ENCODE results near the gene ADAMTSL2.

ADAMTSL2 gene

GRCh38 chr9:133534346-133535291, at the start of gene ADAMTSL2:
ADAMTSL2 (plus strand) TSS chr9:133534704; CDS start chr9:133536713, 2,009 bp downstream.
- peak in 1 of 2 experiments; percentile 17 for DNase-seq (ENCODE audit: low read depth in 2 of 2)

- no peak for DNase-seq (ENCODE audit: low read depth in 2 of 2)
These were observed 48.8 kb upstream of the ADAMTSL2 start for GRCh38 chr9:133485531-133486260.

- DNase-seq (ENCODE audit: low read depth in 2 of 2) = no peak
These were observed 47.2 kb upstream of the ADAMTSL2 start for GRCh38 chr9:133487331-133487725.

GRCh38 chr9:133488686-133489252, 45.7 kb upstream of the ADAMTSL2 start:
- no peak for DNase-seq (ENCODE audit: low read depth in 2 of 2)

GRCh38 chr9:133489253-133490190, 45.0 kb upstream of the ADAMTSL2 start:
- DNase-seq (ENCODE audit: low read depth in 2 of 2) = no peak

GRCh38 chr9:133490201-133490681, 44.3 kb upstream of the ADAMTSL2 start:
- no peak for DNase-seq (ENCODE audit: low read depth in 2 of 2)

GRCh38 chr9:133490865-133491655, 43.4 kb upstream of the ADAMTSL2 start:
- no peak for DNase-seq (ENCODE audit: low read depth in 2 of 2)

GRCh38 chr9:133491656-133491925, 42.9 kb upstream of the ADAMTSL2 start:
- no peak for DNase-seq (ENCODE audit: low read depth in 2 of 2)

- no peak for DNase-seq (ENCODE audit: low read depth in 2 of 2)
These were observed 42.2 kb upstream of the ADAMTSL2 start for GRCh38 chr9:133492061-133493021.

GRCh38 chr9:133493428-133493827, 41.1 kb upstream of the ADAMTSL2 start:
- DNase-seq (ENCODE audit: low read depth in 2 of 2) = no peak

GRCh38 chr9:133493845-133494540, 40.5 kb upstream of the ADAMTSL2 start:
- no peak for DNase-seq (ENCODE audit: low read depth in 2 of 2)

GRCh38 chr9:133494636-133495326, 39.7 kb upstream of the ADAMTSL2 start:
- DNase-seq (ENCODE audit: low read depth in 2 of 2) = no peak

GRCh38 chr9:133495327-133496293, 38.9 kb upstream of the ADAMTSL2 start:
- DNase-seq (ENCODE audit: low read depth in 2 of 2) = no peak

- no peak for DNase-seq (ENCODE audit: low read depth in 2 of 2)
These were observed 37.4 kb upstream of the ADAMTSL2 start for GRCh38 chr9:133496861-133497842.

- no peak for DNase-seq (ENCODE audit: low read depth in 2 of 2)
These were observed 35.2 kb upstream of the ADAMTSL2 start for GRCh38 chr9:133499132-133499891.

Measured in stimulated activated CD4-positive, alpha-beta T cell treated with anti-CD3 and anti-CD28 coated beads, Interleukin-12 subunit alpha, Interleukin-12 subunit beta, amount 100 ng/mL, for 24 hours (primary cell).